H1 (cell line): ENCODE results near the gene OR13J1. TPM values are rescaled to one million over a fixed set of nuclear protein-coding genes. Genes with fewer than 3 reads are reported as not detected.

Source experiments
- CTCF ChIA-PET: fragments of 300-600 bp; sonication (Branson Sonifier 250); formaldehyde crosslinking; loops from one replicate; lab custom pipeline; 2021; ENCODE audit not compliant: partially characterized antibody; lab: Charles Lee
- POLR2A ChIA-PET: fragments of 300-600 bp; sonication (Branson Sonifier 250); formaldehyde crosslinking; loops from one replicate; lab custom pipeline; 2021; ENCODE audit warnings: inconsistent platforms; ENCODE audit not compliant: partially characterized antibody; lab: Charles Lee
- DNase-seq, 2 experiments: peaks; one replicate each; pipeline versions ENCODE4 v3.0.0 to v3.0.0-alpha.2; 2010 to 2022; ENCODE audit warnings: low spot score in 2 of 2, low read depth in 1 of 2, mixed read lengths in 1 of 2
- FAIRE-seq: peaks from 2 replicates; lab custom pipeline; 2011; peaks lifted over from hg19 to GRCh38; lab: Jason Lieb, UNC
- H2AFZ ChIP-seq: 2 replicates; pipeline ENCODE4 v1.8.1; 2012; ENCODE audit warnings: low read length, inconsistent platforms
- H2AK5ac ChIP-seq: 2 replicates; pipeline ENCODE4 v1.6.1; 2013; ENCODE audit warnings: low read depth, low read length
- H2BK120ac ChIP-seq: replicated peaks from 2 replicates; pipeline ENCODE3; 2013; ENCODE audit warnings: low read depth, low read length, inconsistent platforms
- H2BK12ac ChIP-seq: 2 replicates; pipeline ENCODE4 v1.6.1; 2013; ENCODE audit warnings: low read depth, low read length
- H2BK15ac ChIP-seq: 2 replicates; pipeline ENCODE4 v1.6.1; 2013; ENCODE audit warnings: low read length
- H2BK20ac ChIP-seq: 2 replicates; pipeline ENCODE4 v1.6.1; 2013; ENCODE audit warnings: low read length
- H2BK5ac ChIP-seq: 2 replicates; pipeline ENCODE4 v1.6.1; 2013; ENCODE audit warnings: low read depth, low read length
- H3K14ac ChIP-seq: 2 replicates; pipeline ENCODE4 v1.6.1; 2013; ENCODE audit warnings: inconsistent platforms; ENCODE audit not compliant: insufficient read length
- H3K18ac ChIP-seq: 2 replicates; pipeline ENCODE4 v1.6.1; 2013; ENCODE audit warnings: low read length; ENCODE audit errors: extremely low read depth
- H3K23ac ChIP-seq: 2 replicates; pipeline ENCODE4 v1.6.1; 2013; ENCODE audit warnings: inconsistent platforms; ENCODE audit not compliant: insufficient read length
- H3K23me2 ChIP-seq: 2 replicates; pipeline ENCODE4 v1.6.1; 2013; ENCODE audit warnings: low read depth, low read length
- H3K27ac ChIP-seq: 2 replicates; pipeline ENCODE4 v1.6.1; 2011; ENCODE audit warnings: low read depth, low read length, inconsistent platforms
- H3K27me3 ChIP-seq, 4 experiments: replicated peaks in 1 of 4; 1 replicate in 1 of 4; 2 replicates in 3 of 4; pipeline versions ENCODE4 v1.6.1 to v1.8.1; 2011 to 2013; ENCODE audit warnings: low read length in 3 of 4, mild to moderate bottlenecking in 3 of 4, inconsistent platforms in 2 of 4, mixed read lengths in 2 of 4, moderate library complexity in 1 of 4; ENCODE audit not compliant: control insufficient read depth in 3 of 4, insufficient read depth in 3 of 4; ENCODE audit errors: extremely low read depth in 1 of 4
- H3K36me3 ChIP-seq, 4 experiments: 2 replicates each; pipeline versions ENCODE4 v1.6.1 to v1.8.1; 2011 to 2013; ENCODE audit warnings: mild to moderate bottlenecking in 4 of 4, low read length in 3 of 4, moderate library complexity in 2 of 4, control low read depth in 1 of 4, inconsistent platforms in 1 of 4; ENCODE audit not compliant: insufficient read depth in 4 of 4, control insufficient read depth in 2 of 4
- H3K4ac ChIP-seq: replicated peaks from 2 replicates; pipeline ENCODE3; 2013; ENCODE audit warnings: low read length, low read depth, mixed read lengths, inconsistent platforms; ENCODE audit not compliant: insufficient read length
- H3K4me1 ChIP-seq, 4 experiments: replicated peaks in 1 of 4; 1 replicate in 1 of 4; 2 replicates in 3 of 4; pipeline versions ENCODE4 v1.6.1 to v1.8.1; 2011 to 2013; ENCODE audit warnings: low read length in 3 of 4, inconsistent platforms in 2 of 4, mixed read lengths in 1 of 4; ENCODE audit not compliant: insufficient read depth in 4 of 4, control insufficient read depth in 3 of 4
- H3K4me2 ChIP-seq, 2 experiments: 2 replicates each; pipeline versions ENCODE4 v1.6.1 to v1.8.1; 2011 to 2013; ENCODE audit warnings: low read depth in 2 of 2, low read length in 2 of 2, control low read depth in 1 of 2, inconsistent platforms in 1 of 2, mild to moderate bottlenecking in 1 of 2; ENCODE audit not compliant: insufficient read depth in 1 of 2
- H3K4me3 ChIP-seq, 4 experiments: fragments of 200-600, 300-600 bp in 1 of 4; sonication (generic), shearing (Covaris generic), sonication (Bioruptor Twin) in 1 of 4; 2 replicates each; pipeline versions ENCODE4 v1.5.1 to v1.8.1; 2011 to 2016; ENCODE audit warnings: low read length in 4 of 4, low read depth in 3 of 4, control low read depth in 2 of 4, inconsistent platforms in 2 of 4, mild to moderate bottlenecking in 2 of 4, mixed read lengths in 1 of 4, moderate library complexity in 1 of 4; ENCODE audit not compliant: insufficient read depth in 2 of 4; ENCODE audit errors: extremely low read depth in 1 of 4
- H3K56ac ChIP-seq: replicated peaks from 2 replicates; pipeline ENCODE3; 2013; ENCODE audit warnings: low read depth, mild to moderate bottlenecking, mixed read lengths, low read length, inconsistent platforms; ENCODE audit not compliant: insufficient read length
- H3K79me1 ChIP-seq: 2 replicates; pipeline ENCODE4 v1.6.1; 2013; ENCODE audit warnings: low read depth, low read length, control low read depth
- H3K79me2 ChIP-seq, 2 experiments: 2 replicates each; pipeline versions ENCODE4 v1.6.1 to v1.8.1; 2012 to 2013; ENCODE audit warnings: low read length in 2 of 2, mild to moderate bottlenecking in 2 of 2, inconsistent platforms in 1 of 2; ENCODE audit not compliant: insufficient read depth in 2 of 2, control insufficient read depth in 1 of 2
- H3K9ac ChIP-seq, 4 experiments: replicated peaks in 1 of 4; 1 replicate in 1 of 4; 2 replicates in 3 of 4; pipeline versions ENCODE4 v1.6.1 to v1.8.1; 2011 to 2013; ENCODE audit warnings: low read depth in 3 of 4, low read length in 3 of 4, control low read depth in 2 of 4, mild to moderate bottlenecking in 2 of 4, moderate library complexity in 2 of 4, inconsistent platforms in 1 of 4; ENCODE audit errors: extremely low read depth in 1 of 4
- H3K9me3 ChIP-seq, 2 experiments: 2 replicates each; pipeline versions ENCODE4 v1.6.1 to v1.8.1; 2012 to 2013; ENCODE audit warnings: mild to moderate bottlenecking in 2 of 2, moderate library complexity in 2 of 2, control low read depth in 1 of 2, inconsistent platforms in 1 of 2, low read depth in 1 of 2, low read length in 1 of 2, mixed read lengths in 1 of 2; ENCODE audit not compliant: insufficient read depth in 2 of 2
- H4K20me1 ChIP-seq, 2 experiments: replicated peaks in 1 of 2; 2 replicates each; pipeline versions ENCODE3 to v1.8.1; 2011 to 2013; ENCODE audit warnings: inconsistent platforms in 2 of 2, low read length in 2 of 2, mild to moderate bottlenecking in 1 of 2; ENCODE audit not compliant: insufficient read depth in 2 of 2, control insufficient read depth in 1 of 2
- H4K5ac ChIP-seq: 2 replicates; pipeline ENCODE4 v1.6.1; 2013; ENCODE audit warnings: low read length, low read depth, mixed read lengths, inconsistent platforms; ENCODE audit not compliant: insufficient read length
- H4K8ac ChIP-seq: 2 replicates; pipeline ENCODE4 v1.8.0; 2013; ENCODE audit warnings: mild to moderate bottlenecking, moderate library complexity, low read length, inconsistent platforms; ENCODE audit not compliant: insufficient read depth; ENCODE audit errors: extremely low read depth
- H4K91ac ChIP-seq: replicated peaks from 2 replicates; pipeline ENCODE3; 2013; ENCODE audit warnings: low read length, mixed read lengths, inconsistent platforms; ENCODE audit not compliant: insufficient read length
- ASH2L ChIP-seq: fragments of 200-600, 300-600 bp; sonication (generic); IDR thresholded peaks from one replicate; pipeline ENCODE4 v1.7.1; 2017; ENCODE audit warnings: low read length
- CTBP2 ChIP-seq: IDR thresholded peaks from 2 replicates; pipeline ENCODE4 v1.7.0; 2011; ENCODE audit warnings: borderline replicate concordance, mild to moderate bottlenecking, moderate library complexity, mixed read lengths, low read length; ENCODE audit not compliant: insufficient read depth, insufficient read length
- EZH2 ChIP-seq: fragments of 200-600 bp; sonication (generic); IDR thresholded peaks from 2 replicates; pipeline ENCODE4 v1.7.1; 2012; ENCODE audit warnings: low read depth, mild to moderate bottlenecking, moderate library complexity, low read length, inconsistent platforms; ENCODE audit not compliant: severe bottlenecking
- KDM4A ChIP-seq: IDR thresholded peaks from one replicate; pipeline ENCODE4 v1.7.1; 2012; ENCODE audit warnings: low read depth, mild to moderate bottlenecking, moderate library complexity, low read length, inconsistent platforms; ENCODE audit not compliant: severe bottlenecking
- RNF2 ChIP-seq: fragments of 200-900, 300-1000 bp; sonication (generic); IDR thresholded peaks from 2 replicates; pipeline ENCODE4 v1.7.1; 2016; ENCODE audit warnings: borderline replicate concordance, low read depth, mild to moderate bottlenecking, antibody characterized with exemption, low read length; ENCODE audit not compliant: poor library complexity, severe bottlenecking; ENCODE audit errors: missing control alignments
- TAF7 ChIP-seq: optimal IDR thresholded peaks from 2 replicates; pipeline ENCODE3; 2011; ENCODE audit warnings: low read depth, mild to moderate bottlenecking, inconsistent platforms, low read length, moderate library complexity, borderline replicate concordance
- USF2 ChIP-seq: IDR thresholded peaks from 2 replicates; pipeline ENCODE4 v1.6.1; 2011; ENCODE audit warnings: low read length, improper control_type of control experiment
- WGBS, 2 experiments: shearing (Covaris generic) in 1 of 2; methylation state at CpG; one replicate each; pipeline versions ENCODE4 v1.1.6 to v1.1.7; 2013 to 2015; ENCODE audit warnings: low lambda C conversion rate in 2 of 2, mixed read lengths in 2 of 2, inconsistent platforms in 1 of 2, low coverage in 1 of 2, missing lambda C conversion rate in 1 of 2; ENCODE audit not compliant: insufficient replicate concordance in 2 of 2, insufficient coverage in 1 of 2, insufficient read length in 1 of 2; ENCODE audit errors: extremely low coverage in 1 of 2, missing lambda C conversion rate in 1 of 2; 5-methylcytosine and 5-hydroxymethylcytosine counted together
- polyA plus RNA-seq, 7 experiments: library from polyadenylated mRNA; depleted of rRNA in 3 of 7; stranded (reverse) in 5 of 7; unstranded in 2 of 7; fragments of >200 nt in 5 of 7; fragments of 200-250 nt in 2 of 7; gene quantifications; 1 replicate in 5 of 7; 2 replicates in 1 of 7; 4 replicates in 1 of 7; pipeline versions ENCODE4 v1.2.1 to v1.2.3, GENCODE V29; 2011 to 2013; ENCODE audit warnings: missing spikeins in 2 of 7, mixed read lengths in 2 of 7
- total RNA-seq: library from RNA; stranded (reverse); fragmentation: NEBNext Ultra II Directional; extraction: Animal tissue kit (Norgen Biotek cat#: 25700); gene quantifications from 2 replicates; pipeline ENCODE4 v1.2.1, GENCODE V29; 2021
- TF ChIP-seq, protein P1 (sequence below), 3 experiments: IDR thresholded peaks; 1 replicate in 2 of 3; 2 replicates in 1 of 3; pipeline versions ENCODE4 v1.5.1 to v1.6.1; 2011; ENCODE audit warnings: low read length in 3 of 3, mild to moderate bottlenecking in 3 of 3, inconsistent platforms in 2 of 3, low read depth in 1 of 3, moderate library complexity in 1 of 3; ENCODE audit not compliant: insufficient read depth in 1 of 3; ENCODE audit errors: control extremely low read depth in 1 of 3

OR13J1 gene
- total and polyA plus RNA-seq, 2 of the 8 experiments (the other 6 are each of a cell fraction or from before 2014, with no cell fraction given), result not detected

DNA sequence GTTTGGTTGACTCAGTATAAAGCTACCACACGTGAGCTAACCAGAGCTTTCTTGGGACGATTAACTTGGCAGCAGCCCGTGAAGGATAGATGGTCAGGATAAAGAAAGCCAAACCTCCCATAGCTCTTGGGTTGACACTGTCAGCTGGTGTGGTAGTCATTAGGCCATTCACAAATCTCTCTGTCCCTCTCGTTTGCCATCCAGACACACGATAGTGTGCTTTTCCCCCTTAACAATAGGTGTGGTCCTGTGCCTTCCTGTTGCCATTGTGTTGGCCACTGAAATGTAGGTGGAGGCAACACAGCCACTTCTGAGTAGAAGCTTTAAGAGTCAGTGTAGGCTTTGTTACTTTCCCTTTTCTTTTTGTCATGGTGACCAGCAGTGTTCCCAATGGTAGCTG lies 11.7 kb downstream of the OR13J1 start:
- Histone ChIP-seq H3K23me2 (no peaks in the 10 kb centered on the region; the same call in 1 of the 2 replicates), H3K9ac (no peak overlapping the region), H2BK12ac (no peak overlapping the region), H2BK20ac (no peak overlapping the region), H4K91ac (no peak overlapping the region), H2BK15ac (no peak overlapping the region), H3K14ac (no peak overlapping the region), H3K4ac (no peak overlapping the region), H4K20me1 (peaks cover 0 to 2% of the 10 kb centered on the region in 2 experiments), H3K27me3 (no peaks in the 10 kb centered on the region; a peak in 1 of 7 replicates), H2BK120ac (no peak overlapping the region), H3K79me2 (no peaks in the 10 kb centered on the region), H3K36me3 (peaks cover 0 to 2% (median 0%) of the 10 kb centered on the region in 4 experiments; a peak in 1 of 8 replicates), H3K9me3 (no peaks in the 10 kb centered on the region), H3K4me2 (no peak overlapping the region), H4K8ac (no peak overlapping the region), H3K4me3 (no peak overlapping the region), H3K56ac (no peak overlapping the region), H3K79me1 (no peaks in the 10 kb centered on the region), H2AFZ (no peak overlapping the region), H3K18ac (no peak overlapping the region), H3K27ac (no peak overlapping the region), H2BK5ac (no peak overlapping the region), H2AK5ac (no peak overlapping the region), H4K5ac (no peak overlapping the region), H3K23ac (no peak overlapping the region), H3K4me1 (no peaks in the 10 kb centered on the region)
- DNase-seq (peak in 1 of 2 experiments; percentile 36), FAIRE-seq (no peak)
- ChIA-PET POLR2A (interaction anchor here (1.0 to 7.4 kb wide), 5 partner anchors 10 to 44 kb away, joined by 3 to 43 read pairs (median 3); partner anchors contain the start of genes HINT2 and TMEM8B), CTCF (interaction anchor here (0.6 to 5.9 kb wide), 10 partner anchors 12 to 93 kb away, joined by 3 to 31 read pairs (median 5); no protein-coding TSS in a partner anchor)
- 91% methylated on average over 5 of the region's 5 CpGs; no CpG with 5 or more reads in 1 of the 2 experiments for WGBS, 2 experiments
- TF ChIP-seq TAF7 (no peak), EZH2 (no peak), ASH2L (no peak), CTBP2 (no peak), KDM4A (no peak), USF2 (no peak), RNF2 (no peak)
- TF ChIP-seq, protein P1, sequence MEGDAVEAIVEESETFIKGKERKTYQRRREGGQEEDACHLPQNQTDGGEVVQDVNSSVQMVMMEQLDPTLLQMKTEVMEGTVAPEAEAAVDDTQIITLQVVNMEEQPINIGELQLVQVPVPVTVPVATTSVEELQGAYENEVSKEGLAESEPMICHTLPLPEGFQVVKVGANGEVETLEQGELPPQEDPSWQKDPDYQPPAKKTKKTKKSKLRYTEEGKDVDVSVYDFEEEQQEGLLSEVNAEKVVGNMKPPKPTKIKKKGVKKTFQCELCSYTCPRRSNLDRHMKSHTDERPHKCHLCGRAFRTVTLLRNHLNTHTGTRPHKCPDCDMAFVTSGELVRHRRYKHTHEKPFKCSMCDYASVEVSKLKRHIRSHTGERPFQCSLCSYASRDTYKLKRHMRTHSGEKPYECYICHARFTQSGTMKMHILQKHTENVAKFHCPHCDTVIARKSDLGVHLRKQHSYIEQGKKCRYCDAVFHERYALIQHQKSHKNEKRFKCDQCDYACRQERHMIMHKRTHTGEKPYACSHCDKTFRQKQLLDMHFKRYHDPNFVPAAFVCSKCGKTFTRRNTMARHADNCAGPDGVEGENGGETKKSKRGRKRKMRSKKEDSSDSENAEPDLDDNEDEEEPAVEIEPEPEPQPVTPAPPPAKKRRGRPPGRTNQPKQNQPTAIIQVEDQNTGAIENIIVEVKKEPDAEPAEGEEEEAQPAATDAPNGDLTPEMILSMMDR (IDR thresholded peaks at IDR 0.05; ENCODE audit: control extremely low read depth in 1 of 3, insufficient read depth in 1 of 3, low read depth in 1 of 3, low read length in 3 of 3), result no peak
